GM21717 (cell line): Measurements from ENCODE around the gene SLCO4A1.

Experiments used
- ATAC-seq: cut with Tn5 transposase; IDR thresholded peaks from one replicate; pipeline ENCODE4 v1.9.1; 2021; ENCODE audit warnings: mild to moderate bottlenecking, moderate library complexity; ENCODE audit not compliant: unreplicated experiment

SLCO4A1 gene, protein sequence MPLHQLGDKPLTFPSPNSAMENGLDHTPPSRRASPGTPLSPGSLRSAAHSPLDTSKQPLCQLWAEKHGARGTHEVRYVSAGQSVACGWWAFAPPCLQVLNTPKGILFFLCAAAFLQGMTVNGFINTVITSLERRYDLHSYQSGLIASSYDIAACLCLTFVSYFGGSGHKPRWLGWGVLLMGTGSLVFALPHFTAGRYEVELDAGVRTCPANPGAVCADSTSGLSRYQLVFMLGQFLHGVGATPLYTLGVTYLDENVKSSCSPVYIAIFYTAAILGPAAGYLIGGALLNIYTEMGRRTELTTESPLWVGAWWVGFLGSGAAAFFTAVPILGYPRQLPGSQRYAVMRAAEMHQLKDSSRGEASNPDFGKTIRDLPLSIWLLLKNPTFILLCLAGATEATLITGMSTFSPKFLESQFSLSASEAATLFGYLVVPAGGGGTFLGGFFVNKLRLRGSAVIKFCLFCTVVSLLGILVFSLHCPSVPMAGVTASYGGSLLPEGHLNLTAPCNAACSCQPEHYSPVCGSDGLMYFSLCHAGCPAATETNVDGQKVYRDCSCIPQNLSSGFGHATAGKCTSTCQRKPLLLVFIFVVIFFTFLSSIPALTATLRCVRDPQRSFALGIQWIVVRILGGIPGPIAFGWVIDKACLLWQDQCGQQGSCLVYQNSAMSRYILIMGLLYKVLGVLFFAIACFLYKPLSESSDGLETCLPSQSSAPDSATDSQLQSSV

GRCh38 chr20:62642051-62642665 lies at the start of gene SLCO4A1:
Gene SLCO4A1, plus strand, starts transcription at chr20:62642503. Its CDS starts 13,952 bp downstream, at chr20:62656455.
- peak; percentile 48 for ATAC-seq

GRCh38 chr20:62592506-62593177 lies 49.7 kb upstream of the SLCO4A1 start:
- no peak for ATAC-seq

DNA sequence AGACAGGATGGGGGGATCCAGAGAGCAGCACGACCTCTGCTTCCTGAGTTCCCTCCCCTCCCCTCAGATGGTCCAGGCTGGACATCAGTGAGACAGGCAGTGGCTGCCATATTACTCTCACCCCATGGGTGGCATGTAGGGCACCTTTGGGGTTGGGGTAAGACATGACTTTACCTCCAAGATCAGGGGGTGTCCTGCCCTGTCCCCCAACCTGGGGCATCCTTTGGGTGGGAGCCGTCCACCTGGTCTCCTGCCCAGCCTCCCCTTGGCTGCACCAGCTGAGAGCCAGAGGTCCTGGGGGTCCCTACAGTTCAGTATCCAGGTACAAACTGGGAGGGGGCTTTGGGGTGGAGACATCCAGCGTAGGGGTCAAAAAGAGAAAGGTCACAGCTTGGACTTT lies 48.7 kb upstream of the SLCO4A1 start:
- ATAC-seq = no peak

- no peak for ATAC-seq
These were observed 47.2 kb upstream of the SLCO4A1 start for GRCh38 chr20:62595069-62595468.

GRCh38 chr20:62595491-62595890 lies 46.8 kb upstream of the SLCO4A1 start:
- no peak for ATAC-seq

DNA sequence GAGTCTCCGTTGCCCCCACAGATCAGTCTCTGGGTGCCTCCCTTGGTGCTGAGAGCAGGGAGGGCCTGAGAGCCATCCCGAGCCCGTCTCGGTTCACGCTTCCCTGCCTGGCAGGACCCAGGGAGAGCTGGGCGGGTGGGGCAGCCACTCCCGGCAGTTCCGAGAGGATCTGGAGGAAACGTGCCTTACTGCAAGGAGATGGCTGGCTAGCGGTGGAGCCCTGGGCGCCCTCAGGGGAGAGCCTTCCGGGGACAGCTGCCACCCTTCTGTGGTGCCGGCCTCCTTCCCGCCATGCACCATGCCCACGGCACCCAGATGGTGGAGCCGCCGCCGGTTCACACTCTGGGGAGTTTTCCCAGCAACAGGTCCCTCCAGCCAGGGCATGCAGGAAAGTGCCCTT lies 45.8 kb upstream of the SLCO4A1 start:
- ATAC-seq = no peak

DNA sequence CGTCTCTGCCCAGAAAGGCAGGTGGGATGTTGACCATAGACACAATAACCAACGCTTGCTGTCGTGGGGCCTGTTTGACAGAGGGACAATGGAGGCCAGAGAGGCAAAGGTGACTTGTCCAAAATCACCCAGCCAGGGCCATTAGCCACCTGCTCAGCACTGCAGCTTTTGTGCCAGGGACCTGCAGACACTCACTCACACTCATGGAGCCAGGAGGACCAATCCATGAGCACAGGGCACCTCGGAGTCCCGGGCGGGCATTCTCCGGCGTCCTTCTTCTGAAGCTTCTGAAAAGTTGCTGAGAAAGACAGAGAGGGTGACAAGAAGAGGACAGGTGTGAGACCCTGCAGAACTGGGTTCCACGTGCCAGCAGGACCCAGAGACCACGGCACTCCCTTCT lies 45.4 kb upstream of the SLCO4A1 start:
- ATAC-seq = no peak

GRCh38 chr20:62597416-62598115 lies 44.7 kb upstream of the SLCO4A1 start:
- no peak for ATAC-seq

GRCh38 chr20:62598761-62599194 lies 43.5 kb upstream of the SLCO4A1 start:
- ATAC-seq = no peak

DNA sequence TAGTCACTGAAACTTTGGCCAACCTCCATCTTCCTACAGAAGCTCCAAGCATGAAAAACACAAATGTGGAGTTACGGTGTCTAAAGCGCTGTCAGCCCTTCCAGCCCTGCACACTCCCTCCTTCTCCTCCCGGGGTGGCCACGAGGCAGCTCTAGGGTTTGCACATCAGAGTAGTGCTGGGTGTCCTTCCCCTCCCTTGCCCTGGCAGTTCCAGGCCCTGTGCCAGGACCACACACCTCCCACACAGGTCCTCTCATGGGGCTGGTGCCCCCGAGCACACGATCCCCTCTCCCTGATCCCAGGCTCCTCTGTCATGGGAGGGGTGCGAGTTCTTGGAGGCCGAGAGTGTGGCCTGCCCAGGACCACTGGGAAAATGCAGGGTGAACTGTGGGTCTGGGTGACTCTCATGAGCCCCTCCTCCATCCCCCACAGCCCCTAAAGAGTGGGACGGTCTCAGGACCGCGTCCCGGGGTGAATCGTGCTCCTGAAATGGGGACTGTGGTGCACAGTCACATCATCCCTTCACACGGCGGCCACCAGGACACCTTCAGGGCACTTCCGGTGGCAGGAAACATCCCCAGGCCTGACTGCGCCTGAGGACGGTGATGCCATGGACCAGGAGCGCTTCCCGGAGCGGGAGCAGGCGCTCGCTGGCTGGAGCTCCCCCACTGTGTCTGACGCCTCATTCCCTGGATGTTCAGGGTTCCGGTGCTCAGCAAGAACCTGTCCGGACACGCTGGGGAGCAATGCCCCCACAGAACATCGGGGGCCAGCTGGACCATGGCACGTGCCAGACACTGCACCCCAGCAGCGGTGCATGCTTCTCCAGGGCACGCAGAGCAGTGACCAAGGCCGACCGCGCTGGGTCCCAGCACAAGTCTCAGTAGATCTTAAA lies 42.8 kb upstream of the SLCO4A1 start:
- ATAC-seq = no peak

- no peak for ATAC-seq
These were observed 41.1 kb upstream of the SLCO4A1 start for GRCh38 chr20:62601172-62601571.

GRCh38 chr20:62601714-62602113 lies 40.6 kb upstream of the SLCO4A1 start:
- no peak for ATAC-seq

DNA sequence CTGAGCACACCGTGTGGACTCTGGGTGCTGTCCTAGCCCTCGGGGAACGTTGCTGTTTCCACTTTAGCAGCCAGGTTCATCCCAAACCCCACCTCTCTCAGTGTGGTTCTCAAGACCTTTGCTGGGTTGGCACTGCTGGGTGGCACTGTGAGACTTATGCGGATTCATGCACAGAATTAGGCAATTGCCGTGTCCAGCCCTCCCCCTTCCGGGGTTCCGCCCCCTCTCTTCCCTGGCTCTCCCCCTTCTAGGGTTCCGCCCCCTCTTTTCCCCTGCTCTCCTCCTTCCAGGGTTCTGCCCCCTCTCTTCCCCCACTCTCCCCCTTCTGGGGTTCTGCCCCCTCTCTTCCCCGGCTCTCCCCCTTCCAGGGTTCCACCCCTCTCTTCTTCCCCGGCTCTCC lies 39.8 kb upstream of the SLCO4A1 start:
- ATAC-seq = no peak

DNA sequence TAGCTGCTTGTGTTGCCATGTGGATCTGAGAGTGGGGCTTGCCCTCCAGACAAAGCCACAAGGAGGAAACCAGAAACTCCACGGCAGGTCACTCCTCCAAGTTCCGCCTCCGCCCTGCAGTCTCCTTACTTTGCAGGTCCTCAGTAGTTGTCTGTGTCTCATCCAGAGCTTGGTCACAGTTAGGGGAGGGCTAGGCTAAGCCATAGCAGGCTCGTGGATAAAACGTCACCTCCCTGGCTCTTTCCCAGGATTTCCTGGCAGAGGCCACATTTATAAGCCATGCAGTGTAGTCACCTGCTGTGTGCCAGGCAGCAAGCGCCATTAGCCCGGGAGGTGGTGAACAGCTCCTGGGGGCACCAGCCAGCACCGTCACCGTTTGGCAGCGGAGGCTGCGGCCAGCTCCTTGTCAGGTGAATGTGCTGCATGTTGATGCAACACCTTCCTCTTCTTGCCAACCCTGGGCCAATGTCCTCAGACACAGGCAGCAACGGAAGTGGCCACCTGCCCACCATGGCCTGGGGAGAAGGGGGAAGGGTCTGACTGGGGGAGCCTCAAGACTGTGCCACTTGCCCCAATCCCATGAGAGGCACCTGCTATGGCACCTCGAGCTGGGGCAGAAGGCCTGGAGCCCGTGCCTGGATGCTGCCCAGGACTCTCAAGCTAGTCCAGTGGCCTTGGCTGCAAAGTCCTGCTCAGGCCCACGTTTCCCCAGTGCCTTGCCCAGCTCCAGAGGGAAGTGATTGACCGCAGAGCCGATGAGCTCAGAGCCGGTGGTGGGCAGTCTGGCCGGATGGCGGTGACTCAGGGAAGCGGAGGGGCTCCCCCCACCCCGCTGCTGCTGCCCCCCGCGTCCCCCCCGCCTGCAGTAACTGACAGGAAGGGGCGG lies 39.0 kb upstream of the SLCO4A1 start:
- ATAC-seq = no peak

GRCh38 chr20:62603907-62604785 lies 38.2 kb upstream of the SLCO4A1 start:
- ATAC-seq = no peak

- ATAC-seq = no peak
These were observed 37.5 kb upstream of the SLCO4A1 start for GRCh38 chr20:62604796-62605195.

GRCh38 chr20:62605236-62605943 lies 36.9 kb upstream of the SLCO4A1 start:
- ATAC-seq = no peak
